C4-2B (cell line): Measurements from ENCODE around the gene ZNF471.

Source experiments
- CTCF ChIP-seq: fragments of 450-650 bp; conservative IDR thresholded peaks from 2 replicates; pipeline ENCODE4 v1.5.1; 2017; ENCODE audit warnings: mild to moderate bottlenecking
- ZFX ChIP-seq: fragments of 450-650 bp; IDR thresholded peaks from 2 replicates; pipeline ENCODE4 v1.6.1; 2017

- TF ChIP-seq ZFX, result no peak
- no peak for TF ChIP-seq CTCF
Measured at GRCh38 chr19:56562766-56563165, 55.1 kb downstream of the ZNF471 start.
